Left renal cortex interstitium (tissue), 4 donors: ENCODE measurements around the gene MUC20. TPM values are rescaled to one million over a fixed set of nuclear protein-coding genes. Genes with fewer than 3 reads are reported as not detected.
"Not testable (repeated sequence)": the region's sequence is repeated elsewhere in the genome, so short reads cannot be mapped to it uniquely, and the experiment has no call there.

Experiments used
- DNase-seq, 4 donors: peaks; one replicate each; pipeline ENCODE4 v3.0.0-alpha.2; 2013; ENCODE audit warnings: low read depth in 4 of 4, low spot score in 2 of 4, missing footprints in 1 of 4
- polyA plus RNA-seq, 4 donors: library from polyadenylated mRNA; unstranded; fragments of 120-200 nt; gene quantifications; one replicate each; pipeline ENCODE4 v1.2.1, GENCODE V29; 2013; ENCODE audit not compliant: insufficient read length in 4 of 4

Gene MUC20
- polyA plus RNA-seq, 4 donors = 19.7 to 44.4 (median 31.7) TPM

DNA sequence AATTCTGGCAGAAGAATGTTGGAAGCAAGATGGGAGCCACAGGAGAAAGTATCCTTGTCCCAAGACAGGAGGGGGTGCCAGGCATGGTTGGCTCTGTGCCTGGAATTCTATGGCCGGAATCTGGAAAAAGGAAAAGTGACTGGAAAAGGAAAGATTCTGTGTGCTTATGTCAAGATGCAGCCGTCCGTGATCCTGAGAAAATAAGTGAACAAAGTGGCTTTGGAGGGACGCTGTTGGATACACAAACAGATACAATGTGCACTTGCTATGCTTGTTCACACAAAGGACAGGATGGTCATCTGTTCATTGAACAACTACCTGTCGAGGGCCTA is 28.5 kb upstream of the MUC20 start:
- DNase-seq = no peak

DNA sequence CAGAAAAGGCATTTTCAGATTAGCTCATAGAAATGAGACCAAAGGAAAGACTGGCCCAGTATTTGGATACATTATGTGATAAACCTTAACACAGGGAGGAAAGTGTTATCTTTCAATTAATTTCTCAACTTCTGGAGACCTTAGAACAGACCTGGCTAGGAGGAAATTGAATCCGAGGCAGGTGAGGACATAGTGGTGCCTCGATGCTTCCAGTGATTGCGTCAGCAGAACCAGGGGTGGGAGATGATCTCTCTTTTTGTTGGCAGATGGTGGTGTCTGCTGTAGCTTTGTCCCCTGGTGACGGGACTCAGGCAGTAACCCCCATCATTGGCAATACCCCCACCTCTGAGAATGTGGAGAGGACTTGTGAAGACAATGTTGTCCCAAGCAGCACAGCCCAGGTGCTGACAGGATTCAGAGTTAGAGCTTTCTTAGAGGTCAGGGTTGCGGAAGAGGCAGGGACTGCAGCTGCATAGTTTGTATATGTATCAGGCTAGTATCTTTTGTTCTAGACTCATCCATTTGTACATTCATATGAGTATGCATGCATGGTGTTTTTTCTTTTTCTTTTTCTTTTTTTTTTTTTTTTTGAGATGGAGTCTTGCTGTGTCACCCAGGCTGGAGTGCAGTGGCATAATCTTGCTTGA is 27.9 kb upstream of the MUC20 start:
- DNase-seq = no peak

DNA sequence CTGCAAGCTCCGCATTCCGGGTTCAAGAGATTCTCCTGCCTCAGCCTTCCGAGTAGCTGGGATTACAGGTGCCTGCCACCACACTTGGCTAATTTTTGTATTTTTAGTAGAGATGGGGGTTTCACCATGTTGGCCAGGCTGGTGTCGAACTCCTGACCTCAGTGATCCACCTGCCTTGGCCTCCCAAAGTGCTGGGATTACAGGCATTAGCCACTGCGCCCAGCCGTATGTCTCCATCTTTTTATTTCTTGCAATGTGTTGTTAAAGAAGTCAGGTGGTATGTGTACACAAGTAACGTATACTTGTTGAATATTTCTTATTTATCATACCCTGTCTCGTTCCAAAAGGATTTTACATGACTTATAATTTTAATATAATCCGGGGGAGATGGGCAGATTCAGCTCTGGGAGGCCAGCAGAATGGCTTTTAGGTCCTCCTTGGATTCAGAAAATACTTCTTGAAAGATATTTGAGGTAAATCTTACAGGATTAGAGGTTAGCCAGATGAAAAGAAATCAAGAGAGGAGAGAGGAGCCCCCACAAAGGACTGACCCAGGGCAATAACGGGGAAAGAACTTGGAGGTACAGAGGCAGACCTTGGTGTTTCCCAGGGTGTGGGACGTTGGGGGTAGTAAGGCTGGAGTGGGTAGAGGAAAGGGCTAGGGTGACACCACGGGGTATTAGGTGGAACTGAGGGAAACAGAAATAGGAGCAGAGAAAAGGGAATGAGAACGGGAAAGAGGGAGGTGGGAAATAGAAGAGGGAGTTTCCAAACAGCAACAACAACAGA is 27.2 kb upstream of the MUC20 start:
- no peak for DNase-seq

- not testable (repeated sequence) for DNase-seq
These were observed 26.3 kb upstream of the MUC20 start for GRCh38 chr3:195694217-195695076.

DNA sequence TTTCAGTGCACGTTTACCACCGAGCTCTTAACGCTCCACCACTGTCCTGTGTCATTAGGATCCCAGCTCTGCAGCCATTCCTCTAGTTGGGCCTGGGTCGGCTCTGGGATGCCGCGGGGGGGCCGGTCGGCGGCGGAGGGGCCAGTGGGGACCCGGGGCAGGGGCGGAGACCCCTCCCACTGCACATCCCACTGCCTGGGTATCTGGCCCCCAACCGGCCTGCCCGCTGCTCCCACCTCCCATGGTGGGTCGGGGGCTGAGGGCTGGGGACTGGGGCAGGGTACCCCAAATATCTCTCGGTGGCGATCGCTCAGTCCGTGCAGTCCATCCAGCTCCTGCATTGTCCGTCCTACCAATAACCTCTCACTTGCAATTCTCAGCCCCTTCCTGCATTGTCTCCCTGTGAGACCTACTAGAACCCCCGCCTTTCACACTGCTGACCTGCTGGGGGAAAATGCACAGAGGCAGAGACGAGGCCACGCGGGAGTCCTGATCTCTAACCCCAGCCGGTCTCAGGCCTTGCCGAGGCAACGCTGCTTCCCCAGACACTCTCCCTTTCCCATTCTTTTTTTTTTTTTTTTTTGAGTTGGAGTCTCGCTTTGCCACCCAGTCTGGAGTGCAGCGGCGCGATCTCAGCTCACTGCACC is 24.0 kb upstream of the MUC20 start:
- DNase-seq = no peak

DNA sequence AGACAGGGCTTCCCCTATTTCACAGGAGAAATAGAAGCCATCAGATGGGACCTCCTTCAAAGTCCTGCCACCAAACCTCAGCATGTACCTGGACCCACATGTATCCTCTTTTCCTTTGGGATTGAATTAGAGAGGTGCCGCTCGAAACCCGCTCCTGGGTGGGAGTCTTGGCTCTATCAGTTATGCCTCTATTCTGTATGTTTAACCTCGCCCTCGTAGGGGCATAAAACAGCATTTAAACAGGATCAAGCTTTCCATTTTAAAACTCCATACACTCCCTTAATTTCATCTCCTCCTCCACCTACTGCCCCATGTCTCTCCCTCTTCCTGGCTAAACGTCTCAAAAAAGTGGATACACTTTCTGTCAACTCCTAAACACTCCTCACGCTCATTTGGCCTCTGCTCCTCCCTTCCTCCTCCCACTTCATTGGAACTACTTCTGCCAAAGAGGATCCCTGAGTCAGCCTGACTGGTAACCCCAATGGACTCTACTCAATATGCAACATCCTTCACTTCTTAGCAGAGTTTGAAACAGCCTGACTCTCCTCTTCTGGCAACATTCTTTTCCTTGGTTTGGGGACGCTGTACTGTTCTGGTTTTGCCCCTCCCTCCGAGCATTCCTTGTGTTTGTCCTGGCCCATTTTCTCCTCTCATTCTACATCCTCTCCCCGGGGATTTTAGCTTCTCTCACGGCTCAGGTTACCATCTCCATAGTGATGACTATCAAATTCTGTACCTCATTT is 23.0 kb upstream of the MUC20 start:
- DNase-seq = no peak

GRCh38 chr3:195698325-195698646 is 22.5 kb upstream of the MUC20 start:
- no peak for DNase-seq

DNA sequence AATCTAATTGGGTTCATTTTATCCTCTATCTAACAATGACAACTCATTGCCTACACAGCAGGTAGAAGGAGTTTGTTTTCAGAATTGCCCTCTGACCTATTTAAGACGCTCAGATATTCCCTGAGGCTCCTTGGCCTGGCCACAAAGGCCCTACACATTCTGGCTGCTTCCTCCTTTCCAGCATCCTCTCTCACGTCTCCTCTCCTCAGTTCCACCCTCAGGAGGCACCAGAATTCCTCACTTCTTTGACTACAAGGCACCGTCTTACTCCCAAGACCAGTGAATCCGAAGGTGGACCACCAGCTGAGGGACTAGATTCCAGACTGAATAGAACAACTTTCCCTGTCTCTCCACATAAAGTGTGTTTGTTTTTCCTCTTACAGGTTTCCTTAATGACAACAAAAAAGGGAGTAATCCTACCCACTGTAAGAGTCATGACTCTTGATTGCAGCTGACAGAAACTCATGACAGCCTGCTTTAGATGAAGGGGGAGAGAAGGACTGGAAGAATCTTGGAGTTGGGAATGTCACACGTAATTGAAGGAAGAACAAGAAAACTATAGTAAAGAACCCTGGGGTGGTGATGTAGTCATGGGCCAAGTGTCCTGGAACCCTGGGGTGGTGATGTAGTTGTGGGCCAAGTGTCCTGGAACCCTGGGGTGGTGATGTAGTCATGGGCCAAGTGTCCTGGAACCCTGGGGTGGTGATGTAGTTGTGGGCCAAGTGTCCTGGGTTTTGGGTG is 22.0 kb upstream of the MUC20 start:
- DNase-seq = no peak

DNA sequence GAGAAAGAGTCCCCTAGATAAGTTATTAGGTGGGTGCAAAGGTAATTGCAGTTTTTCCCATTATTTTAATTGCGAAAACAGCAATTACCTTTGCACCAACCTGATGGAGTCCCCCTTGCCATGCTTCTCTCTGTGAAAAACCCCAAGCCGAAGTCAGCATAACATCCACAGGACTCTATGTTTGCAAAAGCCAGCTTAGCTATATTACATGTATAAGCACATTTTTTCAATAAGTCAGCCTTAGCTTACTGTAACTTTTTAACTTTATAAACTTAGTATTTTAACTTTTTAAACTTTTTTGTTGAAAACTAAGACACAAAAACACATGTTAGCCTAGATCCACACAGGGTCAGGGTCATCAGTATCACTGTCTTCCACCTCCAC is 21.4 kb upstream of the MUC20 start:
- no peak for DNase-seq

DNA sequence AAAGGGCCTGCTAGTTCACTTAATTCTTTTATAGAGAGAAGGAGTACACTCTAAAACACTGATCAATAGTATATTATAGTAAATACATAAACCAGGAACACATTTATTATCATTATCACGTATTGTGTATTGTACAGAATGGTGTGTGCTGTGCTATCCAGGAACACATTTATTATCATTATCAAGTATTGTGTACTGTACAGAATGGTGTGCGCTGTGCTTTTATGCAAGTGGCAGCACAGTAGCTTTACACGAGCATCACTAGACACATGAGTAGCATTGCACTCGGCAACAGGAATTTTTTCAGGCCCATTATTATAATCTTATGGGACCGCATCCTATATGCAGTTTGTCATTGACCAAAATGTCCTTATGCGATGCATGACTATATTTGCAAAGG is 20.9 kb upstream of the MUC20 start:
- DNase-seq = no peak

GRCh38 chr3:195700319-195700718 is 20.5 kb upstream of the MUC20 start:
- DNase-seq = no peak

DNA sequence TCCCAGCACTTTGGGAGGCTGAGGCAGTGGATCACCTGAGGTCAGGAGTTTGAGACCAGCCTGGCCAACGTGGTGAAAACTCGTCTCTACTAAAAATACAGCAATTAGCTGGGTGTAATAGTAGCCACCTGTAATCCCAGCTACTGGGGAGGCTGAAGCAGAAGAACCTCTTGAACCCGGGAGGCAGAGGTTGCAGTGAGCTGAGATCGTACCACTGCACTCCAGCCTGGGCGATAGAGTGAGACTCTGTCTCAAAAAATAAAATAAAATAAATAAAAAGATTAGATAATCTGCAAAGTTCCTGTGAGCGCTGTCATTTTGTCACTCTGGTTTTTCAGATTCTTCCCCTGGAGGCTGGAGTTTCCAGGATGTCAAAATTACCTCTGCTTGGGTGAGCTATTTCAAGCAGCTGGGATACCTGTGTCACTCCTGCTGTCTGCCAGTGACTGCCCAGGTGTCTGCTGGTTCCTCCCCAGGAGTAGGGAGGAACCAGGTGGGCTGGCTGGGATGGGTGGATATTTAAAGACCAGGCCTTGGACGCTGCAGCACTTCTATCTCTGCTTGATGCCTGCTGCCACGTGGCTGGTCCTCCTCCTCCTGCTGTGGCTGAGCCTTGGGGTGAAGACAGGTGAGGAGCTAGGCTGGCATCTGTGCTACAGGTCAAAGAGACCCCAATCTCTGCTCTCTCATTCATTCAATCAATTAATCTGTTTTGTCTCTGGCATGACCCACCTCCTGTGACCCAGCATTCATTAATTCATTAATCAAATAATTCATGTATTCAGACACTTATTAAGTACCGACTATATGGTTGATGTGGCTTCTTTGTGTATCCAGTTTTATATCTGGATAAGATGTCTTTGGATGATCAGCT is 19.5 kb upstream of the MUC20 start:
- no peak for DNase-seq

DNA sequence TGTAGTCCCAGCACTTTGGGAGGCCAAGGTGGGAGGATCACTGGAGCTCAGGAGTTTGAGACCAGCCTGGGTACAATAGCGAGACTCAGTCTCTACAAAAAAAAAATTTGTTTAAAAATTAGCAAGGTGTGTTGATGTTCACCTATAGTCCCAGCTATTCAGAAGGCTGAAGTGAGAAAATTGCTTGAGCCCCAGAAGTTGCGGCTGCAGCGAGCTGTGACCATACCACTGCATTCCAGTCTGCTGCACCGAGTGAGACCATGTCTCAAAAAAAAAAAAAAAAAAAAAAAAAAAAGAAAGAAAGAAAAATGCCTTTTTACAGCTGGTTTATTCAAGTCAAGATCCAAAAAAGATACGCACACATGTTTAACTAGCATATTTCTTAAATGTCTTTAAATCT is 17.0 kb upstream of the MUC20 start:
- no peak for DNase-seq

DNA sequence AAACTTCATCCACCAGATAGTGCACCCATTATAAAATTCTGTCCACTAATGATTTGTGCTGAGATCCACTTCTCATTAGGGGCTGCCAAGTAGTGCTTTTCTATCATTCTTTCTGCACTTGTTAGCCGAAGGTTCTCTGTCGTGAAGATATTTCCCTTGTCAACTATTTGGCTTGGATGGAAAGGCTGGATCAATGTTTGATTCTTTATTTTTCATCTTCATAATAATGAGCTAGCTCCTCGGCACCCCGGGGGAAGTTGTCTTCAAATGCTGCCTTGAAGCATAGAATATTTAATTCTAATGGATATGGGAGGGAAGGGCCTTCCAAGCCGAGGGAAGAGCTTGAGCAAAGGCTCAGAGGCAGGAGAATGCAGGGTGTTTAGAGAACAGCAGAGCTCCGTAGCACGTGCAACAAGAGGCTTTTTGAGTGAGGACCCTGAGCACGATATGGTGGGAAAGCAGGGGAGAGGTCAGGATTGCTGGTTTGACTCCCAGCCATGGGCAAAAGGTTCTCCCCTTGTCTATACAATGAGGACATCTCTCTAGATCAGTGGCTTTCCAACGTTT is 16.3 kb upstream of the MUC20 start:
- DNase-seq = no peak

DNA sequence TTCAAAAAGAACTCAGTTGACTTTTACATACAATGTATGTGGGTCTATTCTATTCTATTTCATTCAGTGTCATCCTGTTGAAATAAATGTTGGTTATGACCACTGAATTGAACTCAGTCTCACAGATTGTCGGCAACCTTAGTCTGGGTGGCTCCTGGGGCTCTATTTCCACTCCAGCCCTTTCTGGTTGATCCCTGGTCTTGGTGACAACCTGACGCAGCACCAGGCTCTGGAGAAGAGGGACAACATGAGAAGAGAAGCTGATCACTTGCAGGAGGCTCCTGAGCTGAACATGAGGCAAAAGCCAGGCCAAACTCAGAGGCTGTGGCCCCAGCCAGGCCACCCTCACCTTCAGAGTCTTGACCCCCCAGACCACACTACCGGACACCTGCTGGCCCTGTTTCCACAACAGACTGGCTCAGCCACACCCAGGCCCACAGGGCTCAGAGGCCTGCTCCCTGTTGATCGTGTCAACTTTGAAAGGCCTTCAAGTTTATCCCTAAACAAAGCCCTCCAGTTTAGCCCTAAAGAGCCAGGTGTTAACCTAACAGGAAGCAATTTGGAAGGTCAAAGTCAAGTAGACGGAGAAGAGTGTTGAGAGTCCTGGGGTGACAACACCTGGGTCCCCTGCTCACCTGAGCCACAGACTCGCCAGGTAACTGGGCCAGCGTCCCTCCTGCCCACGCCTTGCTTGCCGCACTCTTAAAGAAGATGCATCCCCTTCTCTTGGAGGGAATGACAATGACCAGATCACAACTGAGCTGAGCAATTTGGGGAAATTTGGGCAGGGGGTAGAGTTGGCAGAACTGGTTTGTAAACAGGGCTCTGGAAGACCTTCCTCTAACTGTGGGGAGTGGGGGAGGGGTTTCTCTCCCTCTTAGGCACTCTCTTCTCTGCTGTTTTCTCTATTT is 15.4 kb upstream of the MUC20 start:
- DNase-seq = no peak

- no peak for DNase-seq
These were observed 12.7 kb upstream of the MUC20 start for GRCh38 chr3:195708061-195708460.

DNA sequence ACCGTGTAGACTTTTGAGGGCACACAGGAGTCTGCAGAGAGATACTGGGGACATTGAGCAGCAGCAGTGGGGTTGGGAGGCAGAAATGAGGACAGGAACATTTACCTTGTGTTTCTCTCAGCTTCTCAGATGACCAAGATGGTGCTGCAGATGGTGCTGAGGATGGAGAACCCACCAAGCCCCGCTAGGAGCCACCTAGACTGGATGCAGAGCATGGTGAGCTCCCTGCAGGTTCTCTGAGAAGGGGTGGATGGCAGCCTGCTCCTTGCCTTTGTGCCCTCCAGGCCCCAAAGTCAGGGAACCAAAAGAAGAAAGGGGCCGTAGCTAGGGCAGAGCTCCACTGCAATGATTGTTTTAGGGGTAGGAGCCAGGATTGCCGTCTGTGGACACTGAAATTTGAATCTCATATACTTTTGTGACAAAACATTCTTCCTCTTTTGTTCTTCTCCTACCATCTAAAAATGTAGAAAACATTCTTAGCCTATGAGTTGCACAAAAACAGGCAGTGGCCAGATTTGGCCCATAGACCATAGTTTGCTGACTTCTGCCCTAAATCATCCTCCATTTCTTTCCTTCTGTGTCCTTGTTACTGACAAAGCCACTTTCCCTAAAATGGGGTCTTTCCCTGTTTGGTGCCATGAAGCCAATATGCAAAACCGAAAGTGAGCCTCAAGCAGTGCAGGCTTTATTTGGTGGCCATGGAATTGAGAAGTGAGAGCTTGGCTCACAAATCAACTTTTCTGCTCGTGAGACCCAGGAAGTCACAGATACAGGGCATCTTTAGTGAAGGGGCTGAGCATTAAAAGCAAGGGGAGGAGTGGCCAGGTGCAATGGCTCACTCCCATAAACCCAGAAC is 11.9 kb upstream of the MUC20 start:
- no peak for DNase-seq
